ENCODE data around the gene ITPRIPL2. TPM values are rescaled to one million over a fixed set of nuclear protein-coding genes. Genes with fewer than 3 reads are reported as not detected.
A peak's percentile ranks its signal among the peaks of the same experiment; 100 is the strongest.

ITPRIPL2 gene
- total and polyA plus RNA-seq, 7 donors: 4.7 to 17.9 (median 14.8) TPM

- Histone ChIP-seq H3K27me3 (ENCODE audit: insufficient read depth in 3 of 3, low read length in 2 of 3) (no peaks in the 10 kb centered on the region), H3K4me1 (peaks cover 18% of the 10 kb centered on the region), H3K27ac (no peak overlapping the region), H3K9me3 (no peaks in the 10 kb centered on the region), H3K36me3 (ENCODE audit: insufficient read depth in 1 of 2, low read depth in 1 of 2) (peaks cover 6 to 8% of the 10 kb centered on the region in 2 donors), H3K4me3 (no peak overlapping the region)
- intact Hi-C loops (cut with DNase I): no loop called here
- DNase-seq (no peak), ATAC-seq (no peak)
- TF ChIP-seq CTCF (IDR thresholded peaks at IDR 0.05): no peak
- WGBS, 3 donors: 90 to 93% (median 91%) methylated on average over 4 of the region's 4 CpGs
These were observed 3.0 kb upstream of the ITPRIPL2 start for GRCh38 chr16:19110537-19111360.

GRCh38 chr16:19112099-19112407, 1.7 kb upstream of the ITPRIPL2 start:
- WGBS, 3 donors: 40 to 81% (median 46%) methylated on average over 2 of the region's 2 CpGs
- Histone ChIP-seq H3K36me3 (ENCODE audit: insufficient read depth in 1 of 2, low read depth in 1 of 2) (peaks cover 6 to 12% of the 10 kb centered on the region in 2 donors), H3K4me3 (no peak overlapping the region), H3K27me3 (ENCODE audit: insufficient read depth in 3 of 3, low read length in 2 of 3) (no peaks in the 10 kb centered on the region), H3K9me3 (no peaks in the 10 kb centered on the region), H3K27ac (peak overlapping the region; percentile 97), H3K4me1 (peaks cover 31% of the 10 kb centered on the region)
- DNase-seq (no peak), ATAC-seq (peak in 1 of 4 donors; percentile 32)
- intact Hi-C loops (cut with DNase I): no loop called here
- no peak for TF ChIP-seq CTCF (IDR thresholded peaks at IDR 0.05)

GRCh38 chr16:19114359-19115147, 789 bp downstream of the ITPRIPL2 start:
- peak overlapping the region; percentile 97 for H3K27ac ChIP-seq
- H3K4me3 ChIP-seq: peak overlapping the region; percentile 94
- peaks cover 55% of the 10 kb centered on the region for H3K4me1 ChIP-seq
- peak; percentile 73 to 78 for DNase-seq
- intact Hi-C loops (cut with DNase I): no loop called here
- no peak for TF ChIP-seq CTCF (IDR thresholded peaks at IDR 0.05)
- peaks cover 6 to 12% of the 10 kb centered on the region in 2 donors for H3K36me3 ChIP-seq (ENCODE audit: insufficient read depth in 1 of 2, low read depth in 1 of 2)
- 10 to 21% (median 12%) methylated on average over 46 to 80 of the region's 80 CpGs for WGBS, 3 donors
- ATAC-seq: peak; percentile 13 to 34 (median 18)
- H3K9me3 ChIP-seq: no peaks in the 10 kb centered on the region
- no peaks in the 10 kb centered on the region for H3K27me3 ChIP-seq (ENCODE audit: insufficient read depth in 3 of 3, low read length in 2 of 3)

GRCh38 chr16:19115148-19116021, 1.6 kb downstream of the ITPRIPL2 start:
- intact Hi-C loops (cut with DNase I): no loop called here

More at GRCh38 chr16:19115148-19116021, 1.6 kb downstream of the ITPRIPL2 start:
- Histone ChIP-seq H3K4me3 (peak overlapping the region; percentile 94), H3K27ac (peak overlapping the region; percentile 97), H3K36me3 (ENCODE audit: insufficient read depth in 1 of 2, low read depth in 1 of 2) (peaks cover 6 to 17% of the 10 kb centered on the region in 2 donors), H3K9me3 (no peaks in the 10 kb centered on the region), H3K27me3 (ENCODE audit: insufficient read depth in 3 of 3, low read length in 2 of 3) (no peaks in the 10 kb centered on the region), H3K4me1 (peaks cover 55% of the 10 kb centered on the region)
- 76 to 84% (median 83%) methylated on average over 49 to 50 of the region's 50 CpGs for WGBS, 3 donors
- peak; percentile 8 for TF ChIP-seq CTCF (IDR thresholded peaks at IDR 0.05)
- no peak for ATAC-seq
- DNase-seq: no peak

Measured in psoas muscle (tissue), 8 donors.